NCI-H1092 (cell line): ENCODE measurements around the gene SECISBP2L.

ENCODE experiments used
- DNase-seq: peaks from one replicate; lab custom pipeline; 2025; lab: John Stamatoyannopoulos, UW

SECISBP2L gene

DNA sequence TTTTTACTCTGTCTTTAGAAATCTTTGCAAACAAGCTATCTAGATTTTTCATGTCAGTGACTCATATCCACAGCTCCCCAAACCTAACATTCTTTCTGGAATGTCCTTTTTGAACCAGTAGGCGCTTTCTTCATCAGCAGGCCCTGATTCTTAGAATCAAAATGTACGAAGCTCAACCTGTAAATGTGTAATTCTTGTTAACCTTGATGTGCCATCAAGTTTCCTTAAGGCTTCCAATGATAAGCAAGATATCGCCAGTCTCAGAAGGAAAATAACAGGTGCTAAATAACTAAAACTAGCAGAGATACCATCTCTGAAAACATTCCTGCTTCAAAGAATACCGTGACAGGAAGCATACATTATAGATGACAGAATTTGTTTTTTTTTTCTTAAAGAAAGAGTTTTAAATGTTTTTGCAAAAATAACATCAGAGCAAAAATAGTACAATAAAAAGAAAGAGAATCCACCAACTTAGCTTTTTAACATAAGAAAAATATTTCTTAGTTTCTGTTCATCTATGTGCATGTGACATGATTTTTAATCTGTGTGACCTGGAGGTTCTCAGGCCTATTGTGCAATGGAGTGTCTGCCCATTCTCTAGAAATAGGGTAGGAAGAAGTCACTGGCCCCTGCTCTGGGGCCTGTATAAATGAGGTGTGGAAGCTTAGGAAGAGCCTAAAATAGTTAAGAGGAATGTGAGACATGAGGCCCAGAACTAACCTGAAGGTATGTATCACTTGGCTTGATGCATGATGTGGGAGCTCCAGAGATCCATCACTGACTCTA is 14.7 kb upstream of the SECISBP2L start:
- no peak for DNase-seq

DNA sequence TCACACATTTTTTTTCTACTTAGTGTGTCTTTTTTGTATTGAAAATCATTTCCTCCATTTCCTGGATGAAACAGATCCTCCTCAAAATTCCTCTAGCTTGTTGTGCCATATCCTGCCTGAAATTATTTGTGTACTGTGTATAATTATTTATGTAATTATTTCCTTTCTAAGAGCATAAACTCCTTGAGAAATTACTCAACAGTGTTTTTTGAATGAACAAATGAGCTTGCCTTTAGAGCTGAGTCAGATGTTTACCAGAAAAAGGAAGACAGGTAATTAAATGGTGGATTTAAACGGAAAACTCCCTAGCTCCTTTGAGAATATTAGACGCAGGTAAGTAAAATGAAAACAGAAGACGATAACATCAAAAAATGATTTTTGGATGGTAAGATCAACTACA is 13.2 kb upstream of the SECISBP2L start:
- no peak for DNase-seq

DNA sequence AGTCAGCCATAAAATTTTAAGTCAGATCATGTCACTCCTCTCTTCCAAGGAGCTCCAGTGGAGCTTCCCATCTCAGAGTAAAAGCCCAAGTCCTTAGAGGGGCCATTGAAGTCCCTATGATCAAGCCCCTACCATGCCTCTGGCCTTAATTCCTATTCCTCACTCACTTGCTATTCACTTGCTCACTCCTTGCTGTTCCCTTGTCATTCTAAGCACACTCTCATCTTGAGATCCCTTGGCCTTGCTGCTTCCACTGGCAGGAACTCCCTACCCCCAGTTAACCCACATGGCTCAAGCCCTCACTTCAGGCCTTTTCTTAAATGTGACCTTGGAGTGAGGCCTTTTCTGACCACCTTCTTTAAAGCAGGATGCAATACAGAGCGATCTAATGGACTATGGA is 12.3 kb upstream of the SECISBP2L start:
- no peak for DNase-seq

DNA sequence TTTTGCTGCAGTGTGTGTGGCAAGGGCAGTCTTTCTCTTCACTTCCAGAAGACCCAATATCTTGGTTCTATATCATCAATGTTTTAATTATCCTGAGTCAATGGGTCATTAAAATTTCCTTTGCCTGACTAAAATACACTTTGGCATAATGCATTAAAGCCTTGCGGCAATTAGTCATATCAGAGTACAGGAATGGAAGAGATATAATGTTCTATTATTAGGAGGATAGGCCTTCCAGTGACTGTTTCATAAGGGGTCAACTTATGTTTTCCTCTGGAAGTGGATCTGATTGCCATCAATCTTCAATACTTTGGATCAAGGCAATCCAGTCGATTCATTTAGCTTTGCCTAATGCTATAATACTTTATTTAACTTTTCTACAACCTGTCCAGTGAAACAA is 9.4 kb upstream of the SECISBP2L start:
- no peak for DNase-seq

DNA sequence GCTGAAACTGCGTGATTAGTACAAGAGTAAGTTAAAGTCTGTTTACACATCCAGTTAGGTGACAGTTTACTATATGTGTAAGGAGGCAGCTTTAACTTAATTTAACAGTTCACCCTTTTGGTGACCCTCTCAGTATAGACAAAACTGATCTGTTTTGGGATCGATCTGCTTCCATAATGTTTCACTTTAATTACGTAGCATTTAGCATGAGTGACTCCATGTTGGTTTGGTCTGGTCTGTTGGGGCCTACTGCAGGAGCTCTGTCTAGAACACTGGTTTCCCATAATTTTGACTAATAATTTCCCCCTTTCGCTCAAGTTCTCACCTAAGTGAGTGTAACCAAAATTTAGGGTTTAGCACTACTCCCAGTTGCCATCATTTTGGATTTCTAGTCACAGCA is 6.4 kb upstream of the SECISBP2L start:
- no peak for DNase-seq

DNA sequence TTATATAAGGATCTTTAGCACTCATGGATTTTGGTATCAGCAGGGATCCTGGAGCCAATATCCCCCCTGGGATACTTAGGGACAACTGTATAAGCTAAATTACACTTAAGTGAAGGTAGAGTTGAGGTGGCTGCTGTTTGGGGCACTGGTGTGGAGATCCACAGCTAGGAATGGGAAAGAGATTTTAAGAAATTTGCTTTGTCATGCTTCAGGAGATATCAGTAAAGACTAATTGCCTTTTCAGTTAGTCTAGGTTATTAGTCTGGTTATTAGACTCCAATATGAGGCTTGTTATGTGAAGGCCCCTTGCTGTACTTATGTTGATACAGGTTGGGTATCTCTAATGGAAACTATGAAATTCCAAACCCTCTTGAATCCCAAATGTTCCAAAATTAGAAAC is 1.2 kb upstream of the SECISBP2L start:
- DNase-seq: no peak

DNA sequence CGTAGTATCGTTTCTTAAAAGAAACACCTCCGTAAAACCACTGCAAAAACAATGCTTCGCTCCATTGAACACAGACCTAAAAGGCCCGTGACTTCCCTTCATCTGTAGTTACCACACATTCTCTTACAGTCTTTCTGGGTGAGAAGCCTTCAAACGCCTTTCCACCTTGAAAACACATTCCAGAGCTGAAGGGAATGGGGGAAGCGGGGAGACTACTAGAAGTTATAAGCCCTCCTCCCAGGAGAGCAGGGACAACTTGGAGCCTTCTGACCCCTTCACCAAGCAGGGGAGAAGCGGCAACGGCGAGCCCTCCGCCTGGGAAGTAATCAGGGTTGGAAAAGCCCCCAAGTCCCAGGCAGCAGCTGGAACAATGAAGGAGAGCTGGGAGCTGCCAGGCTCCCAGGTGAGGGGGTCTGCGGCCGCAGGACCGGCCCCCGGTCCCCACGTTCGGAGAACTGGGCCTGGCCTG is 461 bp downstream of the SECISBP2L start:
- DNase-seq: no peak

DNA sequence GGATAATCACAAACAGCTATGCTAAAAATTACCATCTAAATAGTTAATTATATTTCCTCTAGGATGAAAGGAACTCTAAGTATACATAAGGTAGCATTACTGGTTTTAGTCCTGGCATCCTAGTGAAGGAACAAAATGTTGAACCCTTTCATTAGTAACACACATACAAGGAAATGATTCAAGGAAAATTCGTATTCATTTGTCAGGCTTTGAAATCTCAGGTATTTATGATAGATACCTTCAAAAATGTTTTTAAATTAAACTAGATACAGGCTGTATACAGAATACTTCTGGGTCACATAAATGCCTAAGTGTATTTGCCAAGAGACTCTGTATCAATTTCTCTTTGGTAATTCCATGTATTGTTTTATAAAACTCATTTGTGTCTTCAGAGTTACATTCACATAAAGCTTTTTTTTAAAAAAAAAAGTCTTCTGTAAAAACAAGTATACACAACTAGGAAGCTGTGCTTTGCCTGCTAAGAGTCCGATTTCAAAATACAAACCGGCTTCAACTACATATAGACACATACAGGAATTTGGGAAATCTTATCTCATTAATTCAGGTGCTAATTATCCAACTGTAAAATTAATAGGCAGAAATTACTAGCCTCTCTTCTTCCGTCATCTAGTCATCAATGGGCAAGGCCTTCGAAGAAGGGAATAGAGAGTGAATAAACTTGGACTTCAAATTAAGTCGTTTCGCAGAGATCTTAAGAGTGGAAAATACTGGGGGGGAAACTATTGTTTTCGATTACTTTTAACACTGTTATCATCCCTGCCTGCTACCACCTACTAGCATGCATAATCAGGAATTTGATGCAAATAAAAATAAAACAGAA is 1.3 kb downstream of the SECISBP2L start:
- no peak for DNase-seq

DNA sequence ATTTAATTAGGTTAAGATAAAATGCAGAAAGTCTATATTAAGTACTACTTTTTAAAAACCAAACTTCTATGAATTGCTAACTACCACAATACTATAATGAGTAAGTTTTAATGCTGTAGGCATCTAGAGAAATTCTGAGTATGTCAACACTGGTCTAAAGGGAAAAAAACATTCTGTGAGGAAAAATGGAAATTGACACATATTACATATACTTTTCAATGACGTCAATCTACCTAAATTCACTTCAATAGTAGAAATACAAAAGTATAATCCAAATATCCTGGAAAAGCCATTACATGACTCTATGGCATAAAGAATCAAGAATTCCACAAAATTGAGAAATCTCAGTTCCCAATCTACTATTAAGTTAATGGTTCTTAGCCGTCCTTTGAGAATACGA is 2.2 kb downstream of the SECISBP2L start:
- DNase-seq: no peak

DNA sequence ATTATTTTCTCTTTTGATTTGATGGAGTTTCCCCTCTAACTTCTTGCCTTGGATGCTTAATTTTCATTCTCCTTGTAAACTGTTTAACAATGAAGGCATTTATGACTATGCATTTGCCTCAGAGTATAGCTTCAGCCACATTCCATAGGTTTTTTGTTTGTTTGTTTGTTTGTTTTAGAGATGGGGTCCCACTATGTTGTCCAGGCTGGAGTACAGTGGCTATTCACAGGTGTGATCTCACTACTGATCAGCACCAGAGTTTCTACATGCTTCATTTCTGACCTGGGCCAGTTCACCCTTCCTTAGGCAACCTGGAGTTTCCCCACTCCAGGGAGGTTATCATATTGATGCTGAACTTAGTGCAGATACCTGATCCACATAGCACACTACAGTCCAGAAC is 4.1 kb downstream of the SECISBP2L start:
- DNase-seq: no peak

DNA sequence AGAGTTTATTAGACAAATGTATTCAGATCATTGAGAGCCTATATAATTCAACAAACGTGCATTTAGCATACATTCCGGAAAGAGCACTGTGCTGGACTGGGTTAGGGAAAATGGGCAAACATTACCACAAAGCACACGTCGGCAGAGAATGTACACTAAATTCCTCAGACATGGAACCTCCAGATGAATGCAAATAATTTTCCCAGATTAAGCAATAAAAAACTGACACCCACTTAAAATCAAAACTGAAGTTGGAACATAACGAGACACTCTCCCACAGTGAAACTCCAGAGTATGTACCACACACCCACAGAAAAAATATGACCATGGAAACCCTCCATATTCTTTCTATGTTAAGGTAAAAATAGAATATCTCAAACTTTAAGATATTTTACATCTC is 4.8 kb downstream of the SECISBP2L start:
- DNase-seq: no peak

DNA sequence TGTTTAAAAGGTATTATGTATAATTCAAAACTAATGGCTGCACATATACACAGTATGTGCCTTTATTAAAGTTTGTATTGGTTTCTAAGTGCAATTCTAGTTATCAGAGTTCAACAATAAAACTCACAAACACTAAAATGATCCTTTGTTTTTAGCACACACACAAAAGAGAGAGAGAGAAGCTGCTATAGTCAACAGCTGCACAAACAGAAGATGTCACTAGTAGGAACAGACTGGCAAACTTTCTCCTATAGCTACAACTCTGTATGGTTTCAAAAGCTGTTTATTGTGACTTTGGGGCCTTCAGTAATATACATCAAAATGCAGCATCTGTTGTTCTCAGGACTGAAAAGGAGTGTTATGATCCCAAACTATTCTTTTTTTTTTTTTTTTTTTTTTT is 6.1 kb downstream of the SECISBP2L start:
- DNase-seq: no peak

DNA sequence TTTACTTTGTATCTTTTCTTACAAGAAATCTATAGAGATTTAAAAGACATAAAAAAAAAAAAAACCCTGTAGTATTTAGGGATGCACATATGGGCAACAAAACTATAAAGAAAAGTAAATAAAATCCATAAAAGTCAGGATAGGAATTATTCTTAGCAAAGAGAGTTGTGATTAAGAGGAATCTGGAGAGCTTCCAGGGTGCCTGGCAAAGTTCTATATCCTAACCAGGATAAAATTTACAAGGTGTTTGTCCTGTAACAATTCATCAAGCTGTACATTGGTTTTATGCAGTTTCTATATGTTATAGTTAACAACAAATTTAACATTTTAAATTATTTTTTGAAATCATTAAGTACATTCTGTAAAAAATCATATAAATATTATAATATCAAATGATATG is 7.9 kb downstream of the SECISBP2L start:
- no peak for DNase-seq

DNA sequence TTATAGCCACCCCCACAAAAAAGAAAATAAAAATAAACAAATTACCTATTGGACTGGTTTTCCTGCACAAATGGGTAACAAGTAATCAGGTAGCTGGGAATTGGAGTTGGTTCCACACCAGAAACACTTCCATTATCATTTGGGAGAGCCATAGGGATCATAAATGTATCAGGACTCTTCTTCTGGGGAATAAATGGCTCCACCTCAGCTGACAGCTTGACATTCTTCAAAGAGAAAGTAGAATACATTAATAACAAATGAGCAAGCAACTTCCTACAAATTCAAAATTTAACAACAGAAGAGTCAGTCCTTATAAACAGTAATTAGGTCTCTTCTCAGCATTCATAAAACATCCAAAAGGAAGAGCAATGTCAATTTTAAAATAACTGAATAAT is 8.7 kb downstream of the SECISBP2L start:
- no peak for DNase-seq

DNA sequence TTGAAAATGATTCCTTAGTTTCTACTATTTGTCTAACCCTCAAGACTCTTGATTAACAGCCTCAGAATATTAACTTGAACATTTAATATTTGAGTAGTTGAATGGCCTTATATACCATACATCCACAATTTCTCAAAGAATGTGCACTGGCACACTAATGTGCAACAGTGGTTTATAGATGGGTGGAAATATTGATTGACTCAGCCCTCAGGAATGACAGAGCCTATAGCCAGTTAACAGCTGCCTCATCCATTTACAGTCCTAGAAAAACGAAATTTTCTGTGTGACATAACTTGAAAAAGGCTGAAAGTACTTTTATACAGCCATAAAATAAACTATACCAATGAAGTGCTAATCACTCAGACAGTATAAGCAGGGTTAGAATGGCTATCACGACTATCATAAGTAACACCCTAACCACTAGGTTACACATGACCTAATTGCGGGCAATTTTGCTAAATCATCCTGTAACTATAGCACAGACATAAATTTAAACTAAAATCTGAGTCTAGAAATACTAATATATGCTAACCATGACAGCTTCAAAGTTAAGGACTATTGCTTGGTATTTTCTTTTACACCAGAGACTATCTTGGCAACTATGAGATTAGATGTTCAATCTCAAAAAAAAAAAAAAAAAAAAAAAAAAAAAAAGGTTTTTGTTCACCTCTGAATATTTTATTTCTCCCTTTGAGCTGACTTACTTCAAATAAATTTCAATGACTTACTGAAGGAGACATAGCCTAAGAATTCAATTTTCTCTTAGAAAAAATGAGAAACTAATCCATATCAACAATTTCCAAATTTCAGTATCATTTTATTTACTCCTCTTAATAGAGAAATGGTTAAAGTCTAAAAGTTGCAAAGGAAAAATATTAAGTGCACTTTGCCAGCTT is 9.3 kb downstream of the SECISBP2L start:
- DNase-seq: no peak

DNA sequence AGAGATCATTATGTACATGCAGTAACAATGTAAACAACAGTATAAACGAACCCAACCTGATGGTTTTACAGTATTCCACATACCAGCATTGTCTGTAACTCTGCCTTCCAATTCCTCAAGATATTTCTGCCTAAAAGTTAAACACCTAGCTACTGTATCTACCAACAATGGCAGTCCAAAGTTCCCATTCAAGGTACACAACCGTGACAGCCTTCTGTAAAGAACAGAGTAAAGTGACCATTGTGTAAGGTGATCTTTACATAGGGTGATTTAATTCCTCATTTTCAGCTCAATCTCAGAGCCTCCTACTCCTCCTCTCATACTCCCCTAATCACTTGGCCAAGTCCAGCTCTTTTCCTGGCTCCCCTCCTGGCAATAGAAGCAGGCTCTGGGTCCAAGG is 10.4 kb downstream of the SECISBP2L start:
- DNase-seq: no peak

DNA sequence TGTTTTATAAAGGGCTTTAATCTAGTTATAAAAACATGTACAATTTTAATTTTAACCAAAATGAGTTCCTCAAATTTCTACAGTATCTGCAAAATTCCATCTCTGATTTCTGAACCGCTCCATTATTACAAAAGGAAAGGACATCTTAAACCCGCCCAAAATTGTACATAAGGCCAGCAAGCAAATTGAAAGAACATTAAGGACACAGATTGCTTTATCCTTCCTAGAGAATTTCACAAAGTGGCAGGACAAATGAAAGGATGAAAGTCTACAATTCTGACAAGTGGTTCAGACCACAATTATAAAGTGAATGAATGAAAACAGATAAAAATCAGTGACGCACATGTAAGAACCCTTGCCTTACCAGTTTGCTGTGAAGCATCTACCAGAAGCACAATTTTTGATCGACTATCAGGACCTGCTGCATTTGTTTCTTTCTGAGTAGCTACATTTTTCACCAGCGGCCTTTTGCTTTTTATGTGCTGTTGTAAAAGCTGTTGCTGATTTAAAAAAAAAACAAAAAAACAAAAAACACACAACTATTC is 13.6 kb downstream of the SECISBP2L start:
- DNase-seq: no peak

DNA sequence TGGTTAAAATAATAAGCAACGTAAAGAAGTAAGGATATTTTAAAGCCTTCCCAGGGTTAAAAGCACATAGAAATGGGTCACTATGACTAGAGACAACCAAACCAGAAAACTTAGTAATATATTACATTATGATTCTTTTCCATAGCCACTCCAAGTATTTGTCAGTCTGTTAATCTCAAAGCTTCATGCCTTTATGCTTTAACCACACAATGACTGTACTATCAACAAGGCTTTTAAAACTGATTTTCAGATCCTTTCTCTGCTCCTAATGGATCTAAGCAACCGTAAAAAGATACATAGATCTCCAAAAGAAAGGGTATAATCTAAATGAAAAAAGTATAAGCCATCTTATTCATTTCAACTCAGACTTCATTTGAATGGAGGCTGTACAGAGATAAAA is 14.4 kb downstream of the SECISBP2L start:
- DNase-seq: no peak

DNA sequence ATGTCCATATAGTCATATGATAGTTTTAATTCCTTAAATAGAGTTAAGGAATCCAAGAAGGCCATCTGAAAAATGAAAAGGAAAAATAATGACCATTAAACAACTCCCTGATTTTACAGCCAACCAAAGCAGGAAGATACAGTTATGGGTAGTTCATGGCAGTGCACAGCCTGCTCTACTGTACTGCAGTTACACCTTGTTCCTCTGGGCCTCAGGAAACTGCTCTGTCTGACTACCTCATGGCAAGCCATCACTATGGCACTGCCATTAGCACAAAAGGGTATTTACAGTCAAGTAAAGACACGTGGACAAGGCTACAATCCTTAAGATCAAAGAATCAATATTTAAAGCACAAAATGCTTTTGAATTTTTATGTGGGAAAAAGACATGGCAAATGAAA is 19.5 kb downstream of the SECISBP2L start:
- DNase-seq: no peak

DNA sequence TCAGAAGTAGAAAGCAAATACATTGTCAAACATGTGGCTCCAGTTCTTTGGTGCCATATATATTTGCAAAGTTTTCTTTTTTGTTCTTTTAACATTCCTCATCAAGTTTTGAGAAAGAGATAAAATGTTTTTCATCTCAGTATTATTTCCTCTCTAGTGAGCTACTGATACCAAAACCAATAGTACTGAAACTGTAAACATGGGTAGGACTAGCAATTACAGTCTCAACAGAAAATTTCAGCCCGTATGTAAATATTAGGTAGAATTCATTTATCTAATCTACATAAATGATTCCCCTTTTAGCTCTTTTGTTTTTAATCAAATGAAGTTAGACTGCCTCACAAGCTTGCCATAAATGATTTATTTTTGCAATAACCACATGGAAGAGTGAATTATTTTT is 21.4 kb downstream of the SECISBP2L start:
- DNase-seq: no peak

DNA sequence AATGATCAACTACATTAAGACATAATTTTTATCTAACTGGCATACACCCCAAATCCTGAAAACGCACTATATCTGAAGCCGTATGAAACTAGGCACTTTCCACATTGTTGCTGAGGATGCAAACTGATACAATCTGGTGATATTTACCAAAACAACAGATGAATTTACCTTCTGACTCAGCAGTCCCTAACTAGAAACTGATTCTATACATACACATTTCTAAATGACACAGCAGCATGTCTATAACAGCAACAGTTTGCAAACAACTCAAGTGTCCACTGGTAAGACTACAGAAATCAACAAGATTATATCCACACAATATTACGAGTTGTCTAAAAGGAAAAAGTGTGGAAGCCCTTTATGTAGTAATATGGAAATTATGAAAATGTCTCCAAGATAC is 22.9 kb downstream of the SECISBP2L start:
- DNase-seq: no peak

DNA sequence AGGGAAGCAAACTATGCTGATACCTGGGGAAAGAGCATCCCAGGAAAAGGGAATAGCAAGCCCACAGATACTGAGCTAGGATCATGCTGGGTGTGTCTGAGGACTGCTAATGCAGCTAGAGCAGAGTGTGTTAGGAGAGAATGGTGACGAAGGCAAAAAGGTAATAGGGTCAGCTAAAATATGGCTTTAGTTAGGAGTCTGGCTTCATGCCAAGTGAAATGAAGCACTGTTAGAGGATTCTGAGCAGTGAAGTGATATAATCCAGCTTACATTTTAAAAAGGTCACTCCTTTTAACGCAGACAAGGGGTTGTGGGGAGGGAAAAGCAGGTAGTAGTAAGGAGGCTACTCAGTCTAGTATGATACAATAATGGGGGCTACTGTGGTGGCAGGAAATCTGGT is 30.4 kb downstream of the SECISBP2L start:
- DNase-seq: no peak
